DND-41 (cell line): Measurements from ENCODE around the gene ATG101.

Source experiments
- CTCF ChIP-seq: IDR thresholded peaks from 2 replicates; pipeline ENCODE4 v1.5.1; 2012; ENCODE audit warnings: borderline replicate concordance, low read length, moderate library complexity, mild to moderate bottlenecking; ENCODE audit not compliant: poor library complexity, severe bottlenecking; ENCODE audit errors: extremely low read depth
- EZH2 ChIP-seq: IDR thresholded peaks from 3 replicates; pipeline ENCODE4 v1.6.1; 2012; ENCODE audit warnings: borderline replicate concordance, low read depth, mild to moderate bottlenecking, moderate library complexity, low read length, inconsistent platforms; ENCODE audit not compliant: severe bottlenecking

- TF ChIP-seq CTCF: no peak
- TF ChIP-seq EZH2: no peak
Observed at GRCh38 chr12:52035926-52036325, 33.9 kb upstream of the ATG101 start.
